ENCODE data around the gene CKAP2L.
"Not testable (repeated sequence)": the region's sequence is repeated elsewhere in the genome, so short reads cannot be mapped to it uniquely, and the experiment has no call there.

The CKAP2L gene

GRCh38 chr2:112706947-112707346 lies 57.5 kb downstream of the CKAP2L start:
- not testable (repeated sequence) for DNase-seq (ENCODE audit: low spot score)

- DNase-seq (ENCODE audit: low spot score): no peak
These were observed 58.2 kb downstream of the CKAP2L start for GRCh38 chr2:112706170-112706664.

GRCh38 chr2:112705575-112705974 lies 58.8 kb downstream of the CKAP2L start:
- no peak for DNase-seq (ENCODE audit: low spot score)

- DNase-seq (ENCODE audit: low spot score): no peak
These were observed 60.7 kb downstream of the CKAP2L start for GRCh38 chr2:112703684-112704083.

- DNase-seq (ENCODE audit: low spot score): no peak
These were observed 63.4 kb downstream of the CKAP2L start for GRCh38 chr2:112701052-112701451.

- no peak for DNase-seq (ENCODE audit: low spot score)
These were observed 64.3 kb downstream of the CKAP2L start for GRCh38 chr2:112699984-112700667.

- DNase-seq (ENCODE audit: low spot score): no peak
These were observed 65.4 kb downstream of the CKAP2L start for GRCh38 chr2:112698834-112699515.

GRCh38 chr2:112694182-112694581 lies 70.2 kb downstream of the CKAP2L start:
- DNase-seq (ENCODE audit: low spot score): no peak

GRCh38 chr2:112693596-112693995 lies 70.8 kb downstream of the CKAP2L start:
- DNase-seq (ENCODE audit: low spot score): no peak

GRCh38 chr2:112692918-112693317 lies 71.5 kb downstream of the CKAP2L start:
- DNase-seq (ENCODE audit: low spot score): no peak

- no peak for DNase-seq (ENCODE audit: low spot score)
These were observed 71.9 kb downstream of the CKAP2L start for GRCh38 chr2:112692495-112692911.

GRCh38 chr2:112691881-112692281 lies 72.5 kb downstream of the CKAP2L start:
- DNase-seq (ENCODE audit: low spot score): no peak

- DNase-seq (ENCODE audit: low spot score): peak; percentile 48
These were observed 73.5 kb downstream of the CKAP2L start for GRCh38 chr2:112690853-112691401.

- DNase-seq (ENCODE audit: low spot score): no peak
These were observed 76.1 kb downstream of the CKAP2L start for GRCh38 chr2:112688086-112688880.

GRCh38 chr2:112687522-112687921 lies 76.9 kb downstream of the CKAP2L start:
- no peak for DNase-seq (ENCODE audit: low spot score)

Measured in cerebellar cortex (tissue), 1 donor.